Stomach smooth muscle (tissue), 2 donors: ENCODE results near the gene ARHGAP24.

Experiments
- H3K27ac ChIP-seq: one replicate; pipeline ENCODE4 v1.7.0; 2013; ENCODE audit warnings: mild to moderate bottlenecking, low read length, inconsistent platforms
- H3K27me3 ChIP-seq, 2 donors: one replicate each; pipeline ENCODE4 v1.7.0; 2013; ENCODE audit warnings: low read length in 2 of 2; ENCODE audit not compliant: insufficient read depth in 2 of 2, control insufficient read depth in 1 of 2
- H3K36me3 ChIP-seq, 2 donors: one replicate each; pipeline ENCODE4 v1.7.0; 2013; ENCODE audit warnings: low read length in 2 of 2; ENCODE audit not compliant: control insufficient read depth in 2 of 2, insufficient read depth in 2 of 2
- H3K4me1 ChIP-seq: one replicate; pipeline ENCODE4 v1.7.0; 2013; ENCODE audit warnings: low read length; ENCODE audit not compliant: control insufficient read depth, insufficient read depth
- H3K4me3 ChIP-seq, 2 donors: one replicate each; pipeline ENCODE4 v1.7.0; 2013; ENCODE audit warnings: low read length in 2 of 2
- H3K9ac ChIP-seq, 2 donors: one replicate each; pipeline ENCODE4 v1.7.0; 2013; ENCODE audit warnings: low read length in 2 of 2, mild to moderate bottlenecking in 1 of 2
- H3K9me3 ChIP-seq, 2 donors: one replicate each; pipeline ENCODE4 v1.7.0; 2013; ENCODE audit warnings: low read length in 2 of 2; ENCODE audit not compliant: control insufficient read depth in 2 of 2
- donor health status: healthy.
- donor health status: Pancreatic carcinoma.

ARHGAP24 gene

DNA sequence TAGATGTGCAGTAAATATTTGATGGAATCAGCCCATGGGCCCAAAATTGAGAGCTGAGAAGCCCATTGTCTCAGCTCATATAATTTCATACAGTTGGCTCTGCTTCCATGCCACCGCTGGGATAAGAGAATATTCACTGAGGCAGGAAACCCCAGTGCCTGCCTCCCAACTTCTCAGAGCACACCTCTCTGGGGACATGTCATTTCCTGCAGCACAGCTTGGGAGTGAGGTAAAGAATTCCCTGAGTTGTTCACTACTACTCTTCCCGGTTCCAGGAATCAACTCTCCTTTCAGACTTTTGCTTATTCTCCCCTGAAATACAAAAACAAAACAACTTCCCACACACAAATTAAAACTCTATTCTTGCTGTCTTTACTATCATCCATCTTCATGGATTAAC is 495.6 kb downstream of the ARHGAP24 start:
- H3K27ac ChIP-seq, result no peak overlapping the region
- no peak overlapping the region for H3K9ac ChIP-seq
- H3K4me3 ChIP-seq, result no peak overlapping the region
- no peaks in the 10 kb centered on the region for H3K9me3 ChIP-seq
- H3K27me3 ChIP-seq, result no peaks in the 10 kb centered on the region
- H3K36me3 ChIP-seq, result no peaks in the 10 kb centered on the region
- H3K4me1 ChIP-seq, result no peaks in the 10 kb centered on the region

DNA sequence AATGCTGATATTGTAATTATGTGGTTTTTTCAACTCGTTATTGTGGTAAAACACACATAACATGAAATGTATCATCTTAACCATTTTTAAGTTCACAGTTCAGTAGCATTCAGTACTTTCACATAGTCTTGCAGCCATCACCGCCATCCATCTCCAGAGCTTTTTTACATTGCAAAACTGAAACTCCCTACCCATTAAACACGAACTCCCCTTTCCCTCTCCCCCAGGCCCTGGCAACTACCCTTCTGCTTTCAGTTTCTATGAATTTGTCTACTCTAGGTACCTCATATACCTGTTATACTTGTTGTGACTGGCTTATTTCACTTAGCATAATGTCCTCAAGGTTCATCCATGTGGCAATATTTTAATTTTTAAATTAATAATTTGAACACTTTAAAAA is 504.3 kb downstream of the ARHGAP24 start:
- H3K27ac ChIP-seq, result no peak overlapping the region
- peaks cover 0 to under 1% of the 10 kb centered on the region in 2 donors for H3K36me3 ChIP-seq
- H3K27me3 ChIP-seq, result no peaks in the 10 kb centered on the region

GRCh38 chr4:85986266-85986665 is 511.3 kb downstream of the ARHGAP24 start:
- no peak overlapping the region for H3K27ac ChIP-seq
- peaks cover 0 to 2% of the 10 kb centered on the region in 2 donors for H3K36me3 ChIP-seq
- no peak overlapping the region for H3K4me3 ChIP-seq
- H3K4me1 ChIP-seq, result no peaks in the 10 kb centered on the region
- no peak overlapping the region for H3K9ac ChIP-seq
- H3K27me3 ChIP-seq, result no peaks in the 10 kb centered on the region
- no peaks in the 10 kb centered on the region for H3K9me3 ChIP-seq

More for the DNA sequence above, 504.3 kb downstream of the ARHGAP24 start:
- Histone ChIP-seq H3K9me3 (no peaks in the 10 kb centered on the region), H3K4me3 (no peak overlapping the region), H3K9ac (no peak overlapping the region), H3K4me1 (no peaks in the 10 kb centered on the region)

GRCh38 chr4:85993641-85994040 is 518.7 kb downstream of the ARHGAP24 start:
- no peak overlapping the region for H3K9ac ChIP-seq
- H3K4me1 ChIP-seq, result no peaks in the 10 kb centered on the region
- H3K4me3 ChIP-seq, result no peak overlapping the region
- peaks cover 13 to 16% of the 10 kb centered on the region in 2 donors for H3K36me3 ChIP-seq
- H3K27me3 ChIP-seq, result no peaks in the 10 kb centered on the region
- no peaks in the 10 kb centered on the region for H3K9me3 ChIP-seq
- no peak overlapping the region for H3K27ac ChIP-seq

DNA sequence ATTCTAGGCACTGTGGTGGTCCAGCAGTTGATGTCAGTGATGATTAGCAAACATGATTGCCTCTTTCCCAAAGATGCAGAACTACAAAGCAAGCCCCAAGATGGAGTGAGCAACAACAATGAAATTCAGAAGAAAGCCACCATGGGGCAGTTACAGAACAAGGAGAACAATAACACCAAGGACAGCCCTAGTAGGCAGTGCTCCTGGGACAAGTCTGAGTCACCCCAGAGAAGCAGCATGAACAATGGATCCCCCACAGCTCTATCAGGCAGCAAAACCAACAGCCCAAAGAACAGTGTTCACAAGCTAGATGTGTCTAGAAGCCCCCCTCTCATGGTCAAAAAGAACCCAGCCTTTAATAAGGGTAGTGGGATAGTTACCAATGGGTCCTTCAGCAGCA is 519.6 kb downstream of the ARHGAP24 start:
- no peaks in the 10 kb centered on the region for H3K9me3 ChIP-seq
- H3K27me3 ChIP-seq, result no peaks in the 10 kb centered on the region
- no peak overlapping the region for H3K9ac ChIP-seq
- no peak overlapping the region for H3K4me3 ChIP-seq
- H3K4me1 ChIP-seq, result no peaks in the 10 kb centered on the region
- peaks cover 13 to 16% of the 10 kb centered on the region in 2 donors for H3K36me3 ChIP-seq
- H3K27ac ChIP-seq, result no peak overlapping the region

GRCh38 chr4:85995361-85995760 is 520.4 kb downstream of the ARHGAP24 start:
- Histone ChIP-seq H3K36me3 (peaks cover 13 to 16% of the 10 kb centered on the region in 2 donors), H3K4me3 (no peak overlapping the region), H3K9me3 (no peaks in the 10 kb centered on the region), H3K27ac (no peak overlapping the region), H3K4me1 (no peaks in the 10 kb centered on the region), H3K27me3 (no peaks in the 10 kb centered on the region), H3K9ac (no peak overlapping the region)

- Histone ChIP-seq H3K9ac (no peak overlapping the region), H3K27me3 (no peaks in the 10 kb centered on the region), H3K36me3 (peaks cover 3% of the 10 kb centered on the region in 2 donors), H3K4me3 (no peak overlapping the region), H3K4me1 (no peaks in the 10 kb centered on the region), H3K9me3 (no peaks in the 10 kb centered on the region), H3K27ac (no peak overlapping the region)
Measured at GRCh38 chr4:86001591-86001990, 526.6 kb downstream of the ARHGAP24 start.

- Histone ChIP-seq H3K9ac (no peak overlapping the region), H3K36me3 (peaks cover 3% of the 10 kb centered on the region in 2 donors), H3K27ac (no peak overlapping the region), H3K9me3 (no peaks in the 10 kb centered on the region), H3K4me3 (no peak overlapping the region), H3K4me1 (no peaks in the 10 kb centered on the region), H3K27me3 (no peaks in the 10 kb centered on the region)
Measured at GRCh38 chr4:86004030-86004429, 529.1 kb downstream of the ARHGAP24 start.

DNA sequence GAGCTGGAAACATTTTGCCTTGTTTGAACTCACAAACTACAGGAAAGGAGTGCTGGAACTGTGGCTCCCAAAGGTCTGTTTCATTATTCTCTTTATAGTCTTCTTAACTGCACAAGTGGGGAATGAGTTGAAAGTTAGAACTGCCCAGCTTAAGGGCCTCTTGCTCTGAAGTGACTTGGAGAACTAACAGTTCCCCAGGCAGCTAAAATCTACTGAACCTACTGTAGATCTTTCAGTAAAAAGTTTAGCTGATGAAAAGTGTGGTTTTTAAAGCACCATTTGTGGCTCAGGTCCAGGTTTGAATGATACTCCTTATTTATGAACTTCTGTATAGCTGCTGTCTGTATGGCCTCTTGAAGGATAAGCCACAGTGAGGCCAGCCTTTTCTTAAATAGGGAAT is 531.1 kb downstream of the ARHGAP24 start:
- no peaks in the 10 kb centered on the region for H3K27me3 ChIP-seq
- no peak overlapping the region for H3K27ac ChIP-seq
- H3K4me3 ChIP-seq, result no peak overlapping the region
- H3K9ac ChIP-seq, result no peak overlapping the region
- H3K4me1 ChIP-seq, result no peaks in the 10 kb centered on the region
- no peaks in the 10 kb centered on the region for H3K9me3 ChIP-seq
- peaks cover 0 to 3% of the 10 kb centered on the region in 2 donors for H3K36me3 ChIP-seq

- Histone ChIP-seq H3K27me3 (no peaks in the 10 kb centered on the region), H3K9me3 (no peaks in the 10 kb centered on the region), H3K4me3 (no peak overlapping the region), H3K4me1 (no peaks in the 10 kb centered on the region), H3K9ac (no peak overlapping the region), H3K27ac (no peak overlapping the region), H3K36me3 (peaks cover 0 to 3% of the 10 kb centered on the region in 2 donors)
Measured at GRCh38 chr4:86007042-86007441, 532.1 kb downstream of the ARHGAP24 start.

GRCh38 chr4:86011117-86011516 is 536.2 kb downstream of the ARHGAP24 start:
- Histone ChIP-seq H3K9ac (no peak overlapping the region), H3K27ac (no peak overlapping the region), H3K9me3 (no peaks in the 10 kb centered on the region), H3K36me3 (no peaks in the 10 kb centered on the region), H3K4me1 (no peaks in the 10 kb centered on the region), H3K4me3 (no peak overlapping the region), H3K27me3 (no peaks in the 10 kb centered on the region)
